GM12878 (cell line): ENCODE data around the gene PPP1R36. TPM values are rescaled to one million over a fixed set of nuclear protein-coding genes. Genes with fewer than 3 reads are reported as not detected.

Experiments used
- ATAC-seq: fragments of 200-7000 bp; cut with Tn5 transposase; 3 replicates; pipeline ENCODE4 v1.9.1; 2020; ENCODE audit warnings: mild to moderate bottlenecking, moderate library complexity
- BruUV-seq: library from RNA; stranded (reverse); fragments of 400-500 nt; replicated peaks from 2 replicates; lab custom pipeline; 2021; lab: Mats Ljungman, UMichigan
- CTCF ChIA-PET: fragments of 300-600 bp; sonication (Branson Sonifier 250); formaldehyde crosslinking; extraction: SDS; loops from one replicate; lab custom pipeline; 2021; ENCODE audit warnings: inconsistent platforms; lab: Yijun Ruan, JAX
- POLR2A ChIA-PET: fragments of 350-600 bp; formaldehyde crosslinking; extraction: SDS; loops from one replicate; lab custom pipeline; 2021; ENCODE audit warnings: inconsistent platforms; lab: Charles Lee
- RAD21 ChIA-PET: fragments of 300-600 bp; sonication (Branson Sonifier 250); formaldehyde crosslinking; loops from one replicate; lab custom pipeline; 2023; ENCODE audit warnings: antibody characterized with exemption; ENCODE audit not compliant: unreplicated experiment; lab: Charles Lee
- SMC1A ChIA-PET: fragments of 300-600 bp; sonication (Branson Sonifier 250); formaldehyde crosslinking; loops from one replicate; lab custom pipeline; 2023; ENCODE audit not compliant: unreplicated experiment, uncharacterized antibody; lab: Charles Lee
- DNase-seq: peaks from one replicate; pipeline ENCODE4 v3.0.0-alpha.2; 2011; ENCODE audit warnings: low read depth, low spot score
- FAIRE-seq: peaks from 3 replicates; lab custom pipeline; 2011; peaks lifted over from hg19 to GRCh38; lab: Jason Lieb, UNC
- H2AFZ ChIP-seq: 2 replicates; pipeline ENCODE4 v1.6.0; 2011; ENCODE audit warnings: low read depth, low read length, control low read depth; ENCODE audit not compliant: control insufficient read depth
- H3K27ac ChIP-seq: 2 replicates; pipeline ENCODE4 v1.5.1; 2011; ENCODE audit warnings: control low read depth; ENCODE audit not compliant: control insufficient read depth, insufficient read depth
- H3K27me3 ChIP-seq, 2 experiments: replicated peaks in 1 of 2; 2 replicates each; pipeline versions ENCODE4 v1.6.0 to v1.6.1; 2011; ENCODE audit warnings: low read length in 1 of 2; ENCODE audit not compliant: control insufficient read depth in 2 of 2, insufficient read depth in 2 of 2
- H3K36me3 ChIP-seq, 2 experiments: 2 replicates each; pipeline ENCODE4 v1.5.1; 2011; ENCODE audit warnings: low read length in 1 of 2; ENCODE audit not compliant: control insufficient read depth in 2 of 2, insufficient read depth in 2 of 2
- H3K4me1 ChIP-seq: 2 replicates; pipeline ENCODE4 v1.6.1; 2011; ENCODE audit warnings: mild to moderate bottlenecking, low read length, moderate library complexity, mixed read lengths; ENCODE audit not compliant: control insufficient read depth, insufficient read depth
- H3K4me2 ChIP-seq: 2 replicates; pipeline ENCODE4 v1.6.0; 2011; ENCODE audit warnings: control low read depth; ENCODE audit not compliant: control insufficient read depth, insufficient read depth
- H3K4me3 ChIP-seq: fragments of 200-600 bp; sonication (generic); 2 replicates; pipeline ENCODE4 v1.5.1; 2016
- H3K79me2 ChIP-seq: 2 replicates; pipeline ENCODE4 v1.6.0; 2011; ENCODE audit warnings: low read length; ENCODE audit not compliant: control insufficient read depth, insufficient read depth
- H3K9ac ChIP-seq: 2 replicates; pipeline ENCODE4 v1.8.0; 2011; ENCODE audit warnings: low read length, control low read depth, mixed read lengths; ENCODE audit not compliant: control insufficient read depth, insufficient read depth
- H3K9me3 ChIP-seq: replicated peaks from 3 replicates; pipeline ENCODE4 v1.5.1; 2011; ENCODE audit warnings: mild to moderate bottlenecking, low read length; ENCODE audit not compliant: control insufficient read depth, insufficient read depth
- H4K20me1 ChIP-seq: 2 replicates; pipeline ENCODE4 v1.6.0; 2011; ENCODE audit not compliant: control insufficient read depth, insufficient read depth
- ASH2L ChIP-seq: fragments of 300-600, 200-600 bp; sonication (generic); IDR thresholded peaks from 2 replicates; pipeline ENCODE4 v1.6.1; 2017; ENCODE audit warnings: low read depth, mild to moderate bottlenecking, borderline replicate concordance
- ATF2 ChIP-seq: IDR thresholded peaks from 2 replicates; pipeline ENCODE4 v1.6.1; 2012; ENCODE audit warnings: low read length, inconsistent platforms
- BACH1 ChIP-seq: fragments of 450-650 bp; IDR thresholded peaks from 2 replicates; pipeline ENCODE4 v1.6.1; 2017; ENCODE audit warnings: mild to moderate bottlenecking, borderline replicate concordance
- BMI1 ChIP-seq: fragments of 450-650 bp; IDR thresholded peaks from 2 replicates; pipeline ENCODE4 v1.6.1; 2016; ENCODE audit warnings: mild to moderate bottlenecking, moderate library complexity, borderline replicate concordance
- CEBPB ChIP-seq, 2 experiments: fragments of 150-350 bp in 1 of 2; IDR thresholded peaks; 2 replicates each; pipeline ENCODE4 v1.6.1; 2012 to 2014; ENCODE audit warnings: low read depth in 2 of 2, low read length in 2 of 2, borderline replicate concordance in 1 of 2, inconsistent platforms in 1 of 2
- FOXK2 ChIP-seq: fragments of 450-650 bp; IDR thresholded peaks from 2 replicates; pipeline ENCODE4 v1.6.1; 2017; ENCODE audit warnings: mild to moderate bottlenecking, moderate library complexity
- HDAC2 ChIP-seq: fragments of 200-600 bp; sonication (generic); IDR thresholded peaks from 2 replicates; pipeline ENCODE4 v1.6.1; 2017
- MEF2A ChIP-seq: IDR thresholded peaks from 2 replicates; pipeline ENCODE4 v1.6.1; 2011; ENCODE audit warnings: low read depth, mild to moderate bottlenecking, low read length, moderate library complexity; ENCODE audit not compliant: insufficient read depth
- NFXL1 ChIP-seq: fragments of 450-650 bp; IDR thresholded peaks from 2 replicates; pipeline ENCODE4 v1.6.1; 2017; ENCODE audit warnings: antibody characterized with exemption, mild to moderate bottlenecking, borderline replicate concordance
- NKRF ChIP-seq: fragments of 450-650 bp; conservative IDR thresholded peaks from 2 replicates; pipeline ENCODE4 v1.6.1; 2017; ENCODE audit warnings: mild to moderate bottlenecking, moderate library complexity
- PKNOX1 ChIP-seq: fragments of 450-650 bp; IDR thresholded peaks from 2 replicates; pipeline ENCODE4 v1.6.1; 2016; ENCODE audit warnings: mild to moderate bottlenecking
- RAD51 ChIP-seq: fragments of 450-650 bp; IDR thresholded peaks from 2 replicates; pipeline ENCODE4 v1.6.1; 2016; ENCODE audit warnings: moderate library complexity, mild to moderate bottlenecking, inconsistent platforms
- SMAD1 ChIP-seq: fragments of 450-650 bp; IDR thresholded peaks from 2 replicates; pipeline ENCODE4 v1.6.1; 2018; ENCODE audit warnings: mild to moderate bottlenecking, low read depth; ENCODE audit not compliant: partially characterized antibody
- SPI1 ChIP-seq: IDR thresholded peaks from 2 replicates; pipeline ENCODE4 v1.6.1; 2011; ENCODE audit warnings: low read depth, mild to moderate bottlenecking, low read length, moderate library complexity, borderline replicate concordance; ENCODE audit not compliant: insufficient read depth
- STAT3 ChIP-seq: IDR thresholded peaks from 2 replicates; pipeline ENCODE4 v1.6.1; 2011; ENCODE audit warnings: low read depth, low read length, improper control_type of control experiment
- TCF12 ChIP-seq: IDR thresholded peaks from 2 replicates; pipeline ENCODE4 v1.6.1; 2011; ENCODE audit warnings: low read depth, mild to moderate bottlenecking, low read length
- ZBED1 ChIP-seq: IDR thresholded peaks from 2 replicates; pipeline ENCODE4 v1.6.1; 2016; ENCODE audit warnings: borderline replicate concordance
- ZNF207 ChIP-seq: fragments of 450-650 bp; IDR thresholded peaks from 2 replicates; pipeline ENCODE4 v1.6.1; 2014; ENCODE audit warnings: antibody characterized with exemption, mild to moderate bottlenecking, borderline replicate concordance
- ZSCAN29 ChIP-seq: fragments of 450-650 bp; IDR thresholded peaks from 2 replicates; pipeline ENCODE4 v1.6.1; 2017; ENCODE audit warnings: mild to moderate bottlenecking, moderate library complexity
- WGBS: methylation state at CpG from one replicate; pipeline ENCODE4 v1.1.6; 2016; ENCODE audit warnings: low lambda C conversion rate; ENCODE audit not compliant: insufficient replicate concordance, insufficient coverage; ENCODE audit errors: missing lambda C conversion rate; 5-methylcytosine and 5-hydroxymethylcytosine counted together
- in situ Hi-C: fragments of 300-500 bp; cut with MboI; formaldehyde crosslinking; loops from 9 replicates; pipeline ENCODE4 v1.14.3; 2018; ENCODE audit warnings: mixed read lengths
- intact Hi-C: fragments of 100-400 bp; cut with micrococcal nuclease; formaldehyde crosslinking; loops from one replicate; pipeline ENCODE4 v1.14.2; 2022; ENCODE audit not compliant: unreplicated experiment
- polyA plus RNA-seq, 11 experiments: library from polyadenylated mRNA; depleted of rRNA in 4 of 11; unstranded in 6 of 11; stranded (reverse) in 5 of 11; fragments of >200 nt; fragmentation: Nextera tagmentation in 4 of 11; fragmentation: Illumina TruSeq in 1 of 11; extraction: Ambion mirVana in 4 of 11; extraction: Trizol in 1 of 11; gene quantifications; 1 replicate in 1 of 11; 2 replicates in 10 of 11; pipeline versions ENCODE4 v1.2.1 to v1.2.3, GENCODE V29; 2011 to 2016; ENCODE audit warnings: inconsistent platforms in 2 of 11, missing spikeins in 2 of 11, low read depth in 1 of 11
- total RNA-seq, 4 experiments: library from RNA; depleted of rRNA in 3 of 4; stranded (reverse); fragments of >200 nt in 3 of 4; fragmentation: Illumina TruSeq in 1 of 4; extraction: Trizol in 1 of 4; gene quantifications; 2 replicates each; pipeline versions ENCODE4 v1.2.1 to v1.2.3, GENCODE V29; 2013 to 2021
- TF ChIP-seq, protein P1 (sequence below), 3 experiments: IDR thresholded peaks in 2 of 3; conservative IDR thresholded peaks in 1 of 3; 2 replicates each; pipeline ENCODE4 v1.5.1; 2011; ENCODE audit warnings: low read depth in 3 of 3, low read length in 3 of 3, mild to moderate bottlenecking in 3 of 3, control low read depth in 2 of 3, moderate library complexity in 2 of 3, inconsistent platforms in 1 of 3, mixed read lengths in 1 of 3; ENCODE audit not compliant: control insufficient read depth in 2 of 3, insufficient read depth in 1 of 3; ENCODE audit errors: extremely low read depth in 1 of 3

Gene PPP1R36
- total and polyA plus RNA-seq, 10 of the 15 experiments (the other 5 are each of a cell fraction or from before 2014, with no cell fraction given), result 0.12 to 0.13 TPM; not detected in 8

DNA sequence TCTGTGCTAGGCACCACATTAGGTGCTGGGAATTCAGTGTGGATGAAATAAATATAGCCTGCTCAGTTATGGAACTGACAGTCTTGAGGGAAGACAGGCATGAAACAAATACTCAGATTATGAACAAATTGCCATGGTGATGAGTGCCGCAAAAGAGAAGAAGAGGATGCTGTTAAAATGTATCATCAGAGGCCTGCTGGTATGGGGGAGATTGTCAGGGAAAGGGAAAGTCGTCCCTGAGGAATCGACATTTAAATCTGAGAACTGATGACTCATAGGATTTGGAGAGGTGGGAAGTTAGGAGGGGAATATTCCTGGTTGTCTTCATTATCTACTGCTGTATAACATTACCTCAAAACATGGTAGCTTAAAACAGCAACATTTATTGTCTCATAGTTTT is 42.0 kb downstream of the PPP1R36 start:
- in situ Hi-C loops, result no loop called here
- no peaks in the 10 kb centered on the region for H3K36me3 ChIP-seq
- H3K27me3 ChIP-seq, result no peaks in the 10 kb centered on the region; a peak in 1 of 4 replicates
- ChIA-PET POLR2A (interaction anchor here (0.6 kb wide), 1 partner anchor 272 kb away, joined by 3 read pairs; no protein-coding TSS in a partner anchor), CTCF (no interaction called here), RAD21 (no interaction called here), SMC1A (no interaction called here)
- no peaks in the 10 kb centered on the region for H3K4me1 ChIP-seq
- no peak for TF ChIP-seq NKRF
- TF ChIP-seq BACH1, result no peak
- no peak for TF ChIP-seq ZSCAN29
- no peak for TF ChIP-seq PKNOX1
- no peak for TF ChIP-seq ZBED1
- TF ChIP-seq ASH2L, result no peak
- TF ChIP-seq RAD51, result no peak
- TF ChIP-seq, protein P1, sequence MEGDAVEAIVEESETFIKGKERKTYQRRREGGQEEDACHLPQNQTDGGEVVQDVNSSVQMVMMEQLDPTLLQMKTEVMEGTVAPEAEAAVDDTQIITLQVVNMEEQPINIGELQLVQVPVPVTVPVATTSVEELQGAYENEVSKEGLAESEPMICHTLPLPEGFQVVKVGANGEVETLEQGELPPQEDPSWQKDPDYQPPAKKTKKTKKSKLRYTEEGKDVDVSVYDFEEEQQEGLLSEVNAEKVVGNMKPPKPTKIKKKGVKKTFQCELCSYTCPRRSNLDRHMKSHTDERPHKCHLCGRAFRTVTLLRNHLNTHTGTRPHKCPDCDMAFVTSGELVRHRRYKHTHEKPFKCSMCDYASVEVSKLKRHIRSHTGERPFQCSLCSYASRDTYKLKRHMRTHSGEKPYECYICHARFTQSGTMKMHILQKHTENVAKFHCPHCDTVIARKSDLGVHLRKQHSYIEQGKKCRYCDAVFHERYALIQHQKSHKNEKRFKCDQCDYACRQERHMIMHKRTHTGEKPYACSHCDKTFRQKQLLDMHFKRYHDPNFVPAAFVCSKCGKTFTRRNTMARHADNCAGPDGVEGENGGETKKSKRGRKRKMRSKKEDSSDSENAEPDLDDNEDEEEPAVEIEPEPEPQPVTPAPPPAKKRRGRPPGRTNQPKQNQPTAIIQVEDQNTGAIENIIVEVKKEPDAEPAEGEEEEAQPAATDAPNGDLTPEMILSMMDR (IDR thresholded peaks at IDR 0.05 in 2 of 3, conservative IDR thresholded peaks at IDR 0.05 in 1 of 3; ENCODE audit: control insufficient read depth in 2 of 3, extremely low read depth in 1 of 3, insufficient read depth in 1 of 3, low read depth in 3 of 3, low read length in 3 of 3), result no peak
- no peak for TF ChIP-seq ZNF207
- no peak for TF ChIP-seq CEBPB (IDR thresholded peaks at IDR 0.05; ENCODE audit: borderline replicate concordance in 1 of 2, low read depth in 2 of 2, low read length in 2 of 2)
- no peak for TF ChIP-seq TCF12
- TF ChIP-seq FOXK2, result no peak
- no peak for TF ChIP-seq MEF2A
- no peak for TF ChIP-seq SPI1
- no peak for TF ChIP-seq STAT3
- no peak for TF ChIP-seq SMAD1
- no peak for TF ChIP-seq ATF2
- TF ChIP-seq HDAC2, result no peak
- TF ChIP-seq NFXL1, result no peak
- TF ChIP-seq BMI1, result no peak
- H3K9me3 ChIP-seq, result no peaks in the 10 kb centered on the region
- no peak overlapping the region for H3K9ac ChIP-seq
- no peak overlapping the region for H3K27ac ChIP-seq
- H3K4me2 ChIP-seq, result no peak overlapping the region
- no TSS peak for BruUV-seq
- no peaks in the 10 kb centered on the region for H4K20me1 ChIP-seq
- no peak for DNase-seq
- WGBS, result 71% methylated on average over 3 of the region's 3 CpGs
- intact Hi-C loops, result no loop called here
- no peak overlapping the region for H3K4me3 ChIP-seq
- no peaks in the 10 kb centered on the region for H3K79me2 ChIP-seq
- no peak for ATAC-seq
- H2AFZ ChIP-seq, result no peak overlapping the region
- no peak for FAIRE-seq
